ENCODE results near the gene ACTL10.

ACTL10 gene

GRCh38 chr20:33650111-33650752 lies 16.5 kb upstream of the ACTL10 start:
- no peak for DNase-seq

- DNase-seq, result peak; percentile 15
These were observed 15.8 kb upstream of the ACTL10 start for GRCh38 chr20:33650753-33651561.

GRCh38 chr20:33651562-33652048 lies 15.1 kb upstream of the ACTL10 start:
- peak; percentile 43 for DNase-seq

GRCh38 chr20:33653218-33653899 lies 13.4 kb upstream of the ACTL10 start:
- peak; percentile 54 for DNase-seq

- DNase-seq, result peak; percentile 95
These were observed 12.7 kb upstream of the ACTL10 start for GRCh38 chr20:33653900-33654596.

GRCh38 chr20:33654680-33655161 lies 12.0 kb upstream of the ACTL10 start:
- DNase-seq, result no peak

- no peak for DNase-seq
These were observed 11.6 kb upstream of the ACTL10 start for GRCh38 chr20:33655164-33655563.

- no peak for DNase-seq
These were observed 10.5 kb upstream of the ACTL10 start for GRCh38 chr20:33656010-33656782.

- no peak for DNase-seq
These were observed 9.7 kb upstream of the ACTL10 start for GRCh38 chr20:33656783-33657703.

- DNase-seq, result no peak
These were observed 9.0 kb upstream of the ACTL10 start for GRCh38 chr20:33657704-33658095.

- no peak for DNase-seq
These were observed 8.2 kb upstream of the ACTL10 start for GRCh38 chr20:33658510-33658909.

GRCh38 chr20:33658929-33659328 lies 7.8 kb upstream of the ACTL10 start:
- no peak for DNase-seq

- no peak for DNase-seq
These were observed 7.3 kb upstream of the ACTL10 start for GRCh38 chr20:33659341-33660034.

- no peak for DNase-seq
These were observed 6.6 kb upstream of the ACTL10 start for GRCh38 chr20:33660035-33660684.

- DNase-seq, result no peak
These were observed 6.1 kb upstream of the ACTL10 start for GRCh38 chr20:33660685-33661058.

- no peak for DNase-seq
These were observed 4.6 kb upstream of the ACTL10 start, which contains the start of gene C20orf144 for GRCh38 chr20:33662172-33662571. C20orf144 (plus strand) TSS chr20:33662327; CDS start chr20:33662346, 19 bp downstream.

GRCh38 chr20:33663161-33664084 lies 3.3 kb upstream of the ACTL10 start:
- peak; percentile 70 for DNase-seq

- no peak for DNase-seq
These were observed 2.5 kb upstream of the ACTL10 start for GRCh38 chr20:33664085-33664761.
